HUES64 (cell line): Measurements from ENCODE around the gene NXPE3.
A peak's percentile ranks its signal among the peaks of the same experiment; 100 is the strongest.
"Not testable (repeated sequence)": the region's sequence is repeated elsewhere in the genome, so short reads cannot be mapped to it uniquely, and the experiment has no call there.

Experiments used
- H3K27ac ChIP-seq: 2 replicates; pipeline ENCODE4 v1.7.0; 2013; ENCODE audit warnings: low read depth, low read length, inconsistent platforms
- H3K27me3 ChIP-seq: 2 replicates; pipeline ENCODE4 v1.6.1; 2013; ENCODE audit warnings: mild to moderate bottlenecking, low read length; ENCODE audit not compliant: insufficient read depth
- H3K36me3 ChIP-seq: 2 replicates; pipeline ENCODE4 v1.6.1; 2013; ENCODE audit warnings: mild to moderate bottlenecking, low read length; ENCODE audit not compliant: insufficient read depth
- H3K4me1 ChIP-seq: 2 replicates; pipeline ENCODE4 v1.6.1; 2013; ENCODE audit warnings: mild to moderate bottlenecking, low read length, moderate library complexity; ENCODE audit not compliant: insufficient read depth
- H3K4me3 ChIP-seq: 2 replicates; pipeline ENCODE4 v1.5.1; 2013; ENCODE audit warnings: mild to moderate bottlenecking, low read length, moderate library complexity
- H3K9ac ChIP-seq: 2 replicates; pipeline ENCODE4 v1.6.1; 2013; ENCODE audit warnings: mild to moderate bottlenecking, low read depth, low read length
- H3K9me3 ChIP-seq: 2 replicates; pipeline ENCODE4 v1.6.1; 2013; ENCODE audit warnings: low read depth, low read length; ENCODE audit not compliant: insufficient read depth
- WGBS: fragments of 150-250, 120-280 bp; methylation state at CpG from one replicate; pipeline ENCODE4 v1.1.7; 2013; ENCODE audit warnings: missing lambda C conversion rate; 5-methylcytosine and 5-hydroxymethylcytosine counted together

Gene NXPE3

GRCh38 chr3:101777745-101778281 lies 1.2 kb upstream of the NXPE3 start:
- not testable (repeated sequence) for H3K9ac ChIP-seq, H3K36me3 ChIP-seq, H3K27ac ChIP-seq, H3K9me3 ChIP-seq, H3K4me3 ChIP-seq
- Histone ChIP-seq H3K27me3 (peaks cover 10% of the 10 kb centered on the region), H3K4me1 (peaks cover 28% of the 10 kb centered on the region)
- 92% methylated on average over 4 of the region's 6 CpGs for WGBS

GRCh38 chr3:101778385-101779046 lies 495 bp upstream of the NXPE3 start:
- Histone ChIP-seq H3K4me3 (peak overlapping the region; percentile 87), H3K9ac (peak overlapping the region; percentile 63), H3K27me3 (peaks cover 10% of the 10 kb centered on the region), H3K36me3 (peaks cover 13% of the 10 kb centered on the region), H3K4me1 (peaks cover 28% of the 10 kb centered on the region), H3K9me3 (no peaks in the 10 kb centered on the region), H3K27ac (no peak overlapping the region)
- 32% methylated on average over 21 of the region's 21 CpGs for WGBS

GRCh38 chr3:101779822-101780381 lies 891 bp downstream of the NXPE3 start:
- peaks cover 28% of the 10 kb centered on the region for H3K4me1 ChIP-seq
- peak overlapping the region; percentile 55; the same call in 1 of the 2 replicates for H3K9ac ChIP-seq
- H3K4me3 ChIP-seq, result peak overlapping the region; percentile 87
- peaks cover 27% of the 10 kb centered on the region for H3K36me3 ChIP-seq
- WGBS, result 39% methylated on average over 9 of the region's 9 CpGs
- H3K9me3 ChIP-seq, result no peaks in the 10 kb centered on the region
- H3K27me3 ChIP-seq, result peaks cover 10% of the 10 kb centered on the region
- H3K27ac ChIP-seq, result no peak overlapping the region

- peaks cover 28% of the 10 kb centered on the region for H3K4me1 ChIP-seq
- H3K27me3 ChIP-seq, result peaks cover 10% of the 10 kb centered on the region
- H3K27ac ChIP-seq, result no peak overlapping the region
- peaks cover 35% of the 10 kb centered on the region for H3K36me3 ChIP-seq
- WGBS, result 46% methylated on average over 2 of the region's 2 CpGs
- peak overlapping the region; percentile 87 for H3K4me3 ChIP-seq
- no peaks in the 10 kb centered on the region for H3K9me3 ChIP-seq
- no peak overlapping the region; the same call in 1 of the 2 replicates for H3K9ac ChIP-seq
Observed at GRCh38 chr3:101780661-101781060, 1.6 kb downstream of the NXPE3 start.

GRCh38 chr3:101781166-101781565 lies 2.2 kb downstream of the NXPE3 start:
- Histone ChIP-seq H3K9ac (no peak overlapping the region; the same call in 1 of the 2 replicates), H3K27ac (no peak overlapping the region), H3K9me3 (no peaks in the 10 kb centered on the region), H3K27me3 (peaks cover 10% of the 10 kb centered on the region), H3K4me3 (peak overlapping the region; percentile 87), H3K36me3 (peaks cover 40% of the 10 kb centered on the region), H3K4me1 (peaks cover 28% of the 10 kb centered on the region)

- Histone ChIP-seq H3K27me3 (no peaks in the 10 kb centered on the region), H3K4me3 (no peak overlapping the region), H3K9me3 (no peaks in the 10 kb centered on the region), H3K36me3 (peaks cover 76% of the 10 kb centered on the region), H3K9ac (no peak overlapping the region), H3K4me1 (peaks cover 21% of the 10 kb centered on the region), H3K27ac (no peak overlapping the region)
- 93% methylated on average over 5 of the region's 5 CpGs for WGBS
Observed at GRCh38 chr3:101784855-101785613, 6.0 kb downstream of the NXPE3 start.

- H3K36me3 ChIP-seq, result peaks cover 77% of the 10 kb centered on the region
Observed at GRCh38 chr3:101791778-101792177, 12.8 kb downstream of the NXPE3 start.

GRCh38 chr3:101796077-101796680 lies 17.2 kb downstream of the NXPE3 start:
- Histone ChIP-seq H3K4me3 (no peak overlapping the region), H3K9me3 (no peaks in the 10 kb centered on the region), H3K27ac (no peak overlapping the region), H3K4me1 (peaks cover 12% of the 10 kb centered on the region), H3K27me3 (no peaks in the 10 kb centered on the region), H3K36me3 (peaks cover 39% of the 10 kb centered on the region), H3K9ac (no peak overlapping the region)
- WGBS, result 90% methylated on average over 3 of the region's 3 CpGs

More at GRCh38 chr3:101791778-101792177, 12.8 kb downstream of the NXPE3 start:
- Histone ChIP-seq H3K4me1 (no peaks in the 10 kb centered on the region), H3K4me3 (no peak overlapping the region), H3K9me3 (no peaks in the 10 kb centered on the region), H3K27ac (no peak overlapping the region), H3K27me3 (no peaks in the 10 kb centered on the region), H3K9ac (no peak overlapping the region)
- 93% methylated on average over 4 of the region's 4 CpGs for WGBS

- peaks cover 12% of the 10 kb centered on the region for H3K4me1 ChIP-seq
- H3K27me3 ChIP-seq, result no peaks in the 10 kb centered on the region
- H3K4me3 ChIP-seq, result no peak overlapping the region
- 0 out of 2 replicates have a peak overlapping the region, but pooled peaks have one; percentile 23 for H3K27ac ChIP-seq
- H3K36me3 ChIP-seq, result peaks cover 34% of the 10 kb centered on the region
- 79% methylated on average over 4 of the region's 4 CpGs for WGBS
- no peaks in the 10 kb centered on the region for H3K9me3 ChIP-seq
- 0 out of 2 replicates have a peak overlapping the region, but pooled peaks have one; percentile 14 for H3K9ac ChIP-seq
Observed at GRCh38 chr3:101801174-101801573, 22.2 kb downstream of the NXPE3 start.

- no peak overlapping the region for H3K9ac ChIP-seq
- 88% methylated on average over 2 of the region's 2 CpGs for WGBS
Observed at GRCh38 chr3:101802179-101802578, 23.2 kb downstream of the NXPE3 start.

More at GRCh38 chr3:101802179-101802578, 23.2 kb downstream of the NXPE3 start:
- H3K4me3 ChIP-seq, result no peak overlapping the region
- H3K9me3 ChIP-seq, result no peaks in the 10 kb centered on the region
- peaks cover 38% of the 10 kb centered on the region for H3K36me3 ChIP-seq
- no peaks in the 10 kb centered on the region for H3K27me3 ChIP-seq
- H3K27ac ChIP-seq, result no peak overlapping the region
- peaks cover 12% of the 10 kb centered on the region for H3K4me1 ChIP-seq
